SK-N-SH (cell line): ENCODE results near the gene ELMO1. TPM values are rescaled to one million over a fixed set of nuclear protein-coding genes. Genes with fewer than 3 reads are reported as not detected.

Experiments
- CTCF ChIA-PET: fragments of 300-600, 350-600 bp; formaldehyde crosslinking; extraction: SDS; loops from one replicate; lab custom pipeline; 2021; lab: Yijun Ruan, JAX
- POLR2A ChIA-PET: fragments of 350-600 bp; sonication (Branson Sonifier 250); formaldehyde crosslinking; extraction: SDS; loops from one replicate; lab custom pipeline; 2020; ENCODE audit warnings: antibody characterized with exemption, inconsistent platforms; lab: Yijun Ruan, JAX
- DNase-seq: peaks from one replicate; pipeline ENCODE4 v3.0.0; 2012
- H2AFZ ChIP-seq: fragments of 200-600 bp; sonication (generic); 2 replicates; pipeline ENCODE4 v1.8.1; 2016; ENCODE audit warnings: antibody characterized with exemption, mild to moderate bottlenecking, low read depth
- H3F3A ChIP-seq: fragments of 200-600 bp; sonication (generic); replicated peaks from 2 replicates; pipeline ENCODE3; 2016; ENCODE audit warnings: antibody characterized with exemption, mild to moderate bottlenecking; ENCODE audit not compliant: insufficient read depth
- H3K27ac ChIP-seq, 2 experiments: fragments of 200-500 bp in 1 of 2; fragments of 200-600 bp in 1 of 2; sonication (Bioruptor generic) in 1 of 2; sonication (generic), shearing (Covaris generic) in 1 of 2; 2 replicates each; pipeline versions ENCODE4 v1.5.1 to v1.6.1; 2014 to 2016; ENCODE audit warnings: low read depth in 2 of 2, inconsistent platforms in 1 of 2, low read length in 1 of 2, mild to moderate bottlenecking in 1 of 2, mixed read lengths in 1 of 2
- H3K27me3 ChIP-seq: fragments of 200-600 bp; sonication (generic), shearing (Covaris generic); 2 replicates; pipeline ENCODE4 v1.6.1; 2016; ENCODE audit warnings: mixed run types; ENCODE audit not compliant: insufficient read depth
- H3K36me3 ChIP-seq, 2 experiments: fragments of 200-500 bp in 1 of 2; fragments of 200-600 bp in 1 of 2; sonication (Bioruptor generic) in 1 of 2; sonication (generic) in 1 of 2; replicated peaks in 1 of 2; 2 replicates each; pipeline versions ENCODE3 to v1.5.1; 2014 to 2016; ENCODE audit warnings: low read length in 1 of 2, mild to moderate bottlenecking in 1 of 2; ENCODE audit not compliant: insufficient read depth in 2 of 2, control insufficient read depth in 1 of 2
- H3K4me1 ChIP-seq, 2 experiments: fragments of 200-500 bp in 1 of 2; fragments of 200-600 bp in 1 of 2; sonication (Bioruptor generic) in 1 of 2; sonication (generic), shearing (Covaris generic) in 1 of 2; 2 replicates each; pipeline versions ENCODE4 v1.5.1 to v1.6.1; 2014 to 2016; ENCODE audit warnings: low read depth in 1 of 2, low read length in 1 of 2, mixed run types in 1 of 2; ENCODE audit not compliant: insufficient read depth in 2 of 2, control insufficient read depth in 1 of 2
- H3K4me2 ChIP-seq: fragments of 200-600 bp; sonication (generic), shearing (Covaris generic); 2 replicates; pipeline ENCODE4 v1.6.1; 2017; ENCODE audit warnings: mixed run types
- H3K4me3 ChIP-seq, 2 experiments: fragments of 200-500 bp in 1 of 2; fragments of 200-600 bp in 1 of 2; sonication (Bioruptor generic) in 1 of 2; sonication (generic), shearing (Covaris generic) in 1 of 2; 2 replicates each; pipeline versions ENCODE4 v1.5.1 to v1.8.1; 2014 to 2016; ENCODE audit warnings: low read depth in 2 of 2, inconsistent platforms in 1 of 2, low read length in 1 of 2, mild to moderate bottlenecking in 1 of 2, mixed read lengths in 1 of 2, moderate library complexity in 1 of 2
- H3K79me2 ChIP-seq: fragments of 200-600 bp; sonication (generic); 2 replicates; pipeline ENCODE4 v1.8.1; 2017; ENCODE audit warnings: mild to moderate bottlenecking; ENCODE audit not compliant: insufficient read depth
- H3K9ac ChIP-seq: fragments of 200-600 bp; sonication (generic); 2 replicates; pipeline ENCODE4 v1.6.1; 2017; ENCODE audit warnings: mixed run types
- H3K9me2 ChIP-seq: fragments of 200-600 bp; sonication (generic); 2 replicates; pipeline ENCODE4 v1.6.1; 2017; ENCODE audit warnings: mixed run types
- H3K9me3 ChIP-seq: fragments of 200-600 bp; sonication (generic); 2 replicates; pipeline ENCODE4 v1.6.1; 2017; ENCODE audit warnings: mixed run types, mild to moderate bottlenecking, moderate library complexity
- H4K20me1 ChIP-seq: fragments of 200-600 bp; sonication (generic); 2 replicates; pipeline ENCODE4 v1.6.1; 2017; ENCODE audit warnings: mild to moderate bottlenecking, mixed run types; ENCODE audit not compliant: insufficient read depth
- ELF1 ChIP-seq: IDR thresholded peaks from 2 replicates; pipeline ENCODE4 v1.4.0; 2012
- EZH2phosphoT487 ChIP-seq: fragments of 200-600 bp; sonication (generic); IDR thresholded peaks from 2 replicates; pipeline ENCODE4 v1.6.1; 2017; ENCODE audit warnings: low read depth, mixed run types, mild to moderate bottlenecking, antibody characterized with exemption, moderate library complexity, borderline replicate concordance
- FOSL2 ChIP-seq: IDR thresholded peaks from 2 replicates; pipeline ENCODE4 v1.4.0; 2012; ENCODE audit warnings: low read depth, mild to moderate bottlenecking, moderate library complexity, borderline replicate concordance
- GABPA ChIP-seq: IDR thresholded peaks from 2 replicates; pipeline ENCODE4 v1.4.0; 2012; ENCODE audit warnings: low read depth, mild to moderate bottlenecking
- JUND ChIP-seq: IDR thresholded peaks from 2 replicates; pipeline ENCODE4 v1.4.0; 2012
- MEF2A ChIP-seq: IDR thresholded peaks from 2 replicates; pipeline ENCODE4 v1.4.0; 2012; ENCODE audit warnings: low read depth, borderline replicate concordance
- MXI1 ChIP-seq: IDR thresholded peaks from 2 replicates; pipeline ENCODE4 v1.6.1; 2012; ENCODE audit warnings: mild to moderate bottlenecking, low read depth, low read length, improper control_type of control experiment
- NFIC ChIP-seq: IDR thresholded peaks from 2 replicates; pipeline ENCODE4 v1.4.0; 2012; ENCODE audit warnings: borderline replicate concordance
- NRF1 ChIP-seq: IDR thresholded peaks from 2 replicates; pipeline ENCODE4 v1.6.1; 2012; ENCODE audit warnings: low read depth, mild to moderate bottlenecking, low read length
- SIN3A ChIP-seq: IDR thresholded peaks from 2 replicates; pipeline ENCODE4 v1.6.1; 2012; ENCODE audit warnings: low read depth, mild to moderate bottlenecking, low read length, moderate library complexity, borderline replicate concordance
- SMC3 ChIP-seq: IDR thresholded peaks from 2 replicates; pipeline ENCODE4 v1.6.1; 2012; ENCODE audit warnings: low read depth, low read length, improper control_type of control experiment
- TAF1 ChIP-seq: IDR thresholded peaks from 2 replicates; pipeline ENCODE4 v1.6.1; 2012; ENCODE audit warnings: low read depth, mild to moderate bottlenecking, low read length, moderate library complexity, borderline replicate concordance
- TCF12 ChIP-seq: IDR thresholded peaks from 2 replicates; pipeline ENCODE4 v1.4.0; 2012
- WGBS: methylation state at CpG from one replicate; pipeline ENCODE4 v1.1.6; 2017; ENCODE audit warnings: low lambda C conversion rate; 5-methylcytosine and 5-hydroxymethylcytosine counted together
- polyA plus RNA-seq, 3 experiments: library from polyadenylated mRNA; depleted of rRNA; stranded (reverse); fragments of >200 nt; gene quantifications; 2 replicates each; pipeline ENCODE4 v1.2.3, GENCODE V29; 2012
- TF ChIP-seq, protein P1 (sequence below): IDR thresholded peaks from 2 replicates; pipeline ENCODE4 v1.6.1; 2012; ENCODE audit warnings: mild to moderate bottlenecking, low read depth, low read length, moderate library complexity
- TF ChIP-seq, protein P2 (sequence below): fragments of 150-350 bp; IDR thresholded peaks from 2 replicates; pipeline ENCODE4 v1.6.1; 2017; ENCODE audit warnings: antibody characterized with exemption, low read length, low read depth, borderline replicate concordance

The ELMO1 gene
- polyA plus RNA-seq, 1 of the 3 experiments (the other 2 are of a cell fraction): 0.64 TPM

DNA sequence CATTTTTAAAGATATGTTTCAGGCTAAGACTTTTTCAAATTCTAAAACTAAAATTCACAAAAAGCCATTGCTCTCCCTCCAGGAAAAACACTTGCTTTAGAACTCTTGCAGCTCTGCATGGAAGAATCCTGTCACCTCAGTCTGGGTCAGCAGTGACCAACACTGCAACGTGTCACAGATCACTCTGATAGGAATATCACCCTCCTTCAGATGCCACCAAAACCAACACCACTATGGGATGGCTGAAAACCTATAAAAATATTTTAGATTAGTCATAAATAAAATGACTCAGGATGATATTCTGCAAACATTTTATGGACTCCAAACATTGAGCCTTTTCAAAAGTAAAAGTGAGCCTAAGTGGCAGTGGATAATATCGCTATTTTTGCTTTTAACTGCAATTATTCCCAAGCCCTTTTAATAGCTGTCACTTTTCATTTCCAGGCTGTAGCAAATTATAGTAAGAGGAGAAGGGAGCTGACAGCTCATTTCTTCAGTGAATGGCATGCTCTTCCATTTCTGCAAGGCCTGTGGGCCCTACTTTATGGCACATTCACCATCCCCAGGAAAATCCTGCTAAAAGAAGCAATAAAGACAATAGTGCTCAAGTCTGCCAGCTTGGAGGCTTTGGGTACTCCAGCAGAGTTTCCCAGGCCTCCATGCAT, 21.3 kb downstream of the ELMO1 start:
- Histone ChIP-seq H3K9me2 (no peaks in the 10 kb centered on the region), H3K4me3 (no peak overlapping the region), H3F3A (no peaks in the 10 kb centered on the region), H3K27ac (no peak overlapping the region), H2AFZ (no peak overlapping the region), H3K9me3 (no peaks in the 10 kb centered on the region), H3K79me2 (no peaks in the 10 kb centered on the region), H3K27me3 (no peaks in the 10 kb centered on the region), H4K20me1 (no peaks in the 10 kb centered on the region), H3K36me3 (no peaks in the 10 kb centered on the region), H3K9ac (no peak overlapping the region), H3K4me2 (no peak overlapping the region), H3K4me1 (no peaks in the 10 kb centered on the region; a peak in 2 of 4 replicates)
- TF ChIP-seq GABPA: no peak
- TF ChIP-seq EZH2phosphoT487: no peak
- TF ChIP-seq NRF1: no peak
- no peak for TF ChIP-seq JUND
- TF ChIP-seq SMC3: no peak
- TF ChIP-seq TCF12: no peak
- no peak for TF ChIP-seq NFIC
- no peak for TF ChIP-seq SIN3A
- TF ChIP-seq, protein P1, sequence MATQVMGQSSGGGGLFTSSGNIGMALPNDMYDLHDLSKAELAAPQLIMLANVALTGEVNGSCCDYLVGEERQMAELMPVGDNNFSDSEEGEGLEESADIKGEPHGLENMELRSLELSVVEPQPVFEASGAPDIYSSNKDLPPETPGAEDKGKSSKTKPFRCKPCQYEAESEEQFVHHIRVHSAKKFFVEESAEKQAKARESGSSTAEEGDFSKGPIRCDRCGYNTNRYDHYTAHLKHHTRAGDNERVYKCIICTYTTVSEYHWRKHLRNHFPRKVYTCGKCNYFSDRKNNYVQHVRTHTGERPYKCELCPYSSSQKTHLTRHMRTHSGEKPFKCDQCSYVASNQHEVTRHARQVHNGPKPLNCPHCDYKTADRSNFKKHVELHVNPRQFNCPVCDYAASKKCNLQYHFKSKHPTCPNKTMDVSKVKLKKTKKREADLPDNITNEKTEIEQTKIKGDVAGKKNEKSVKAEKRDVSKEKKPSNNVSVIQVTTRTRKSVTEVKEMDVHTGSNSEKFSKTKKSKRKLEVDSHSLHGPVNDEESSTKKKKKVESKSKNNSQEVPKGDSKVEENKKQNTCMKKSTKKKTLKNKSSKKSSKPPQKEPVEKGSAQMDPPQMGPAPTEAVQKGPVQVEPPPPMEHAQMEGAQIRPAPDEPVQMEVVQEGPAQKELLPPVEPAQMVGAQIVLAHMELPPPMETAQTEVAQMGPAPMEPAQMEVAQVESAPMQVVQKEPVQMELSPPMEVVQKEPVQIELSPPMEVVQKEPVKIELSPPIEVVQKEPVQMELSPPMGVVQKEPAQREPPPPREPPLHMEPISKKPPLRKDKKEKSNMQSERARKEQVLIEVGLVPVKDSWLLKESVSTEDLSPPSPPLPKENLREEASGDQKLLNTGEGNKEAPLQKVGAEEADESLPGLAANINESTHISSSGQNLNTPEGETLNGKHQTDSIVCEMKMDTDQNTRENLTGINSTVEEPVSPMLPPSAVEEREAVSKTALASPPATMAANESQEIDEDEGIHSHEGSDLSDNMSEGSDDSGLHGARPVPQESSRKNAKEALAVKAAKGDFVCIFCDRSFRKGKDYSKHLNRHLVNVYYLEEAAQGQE: no peak
- TF ChIP-seq, protein P2, sequence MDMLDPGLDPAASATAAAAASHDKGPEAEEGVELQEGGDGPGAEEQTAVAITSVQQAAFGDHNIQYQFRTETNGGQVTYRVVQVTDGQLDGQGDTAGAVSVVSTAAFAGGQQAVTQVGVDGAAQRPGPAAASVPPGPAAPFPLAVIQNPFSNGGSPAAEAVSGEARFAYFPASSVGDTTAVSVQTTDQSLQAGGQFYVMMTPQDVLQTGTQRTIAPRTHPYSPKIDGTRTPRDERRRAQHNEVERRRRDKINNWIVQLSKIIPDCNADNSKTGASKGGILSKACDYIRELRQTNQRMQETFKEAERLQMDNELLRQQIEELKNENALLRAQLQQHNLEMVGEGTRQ: no peak
- no peak for TF ChIP-seq FOSL2
- no peak for TF ChIP-seq ELF1
- no peak for TF ChIP-seq MXI1
- no peak for TF ChIP-seq MEF2A
- TF ChIP-seq TAF1: no peak
- CTCF ChIA-PET: interaction anchor here (0.9 to 1.9 kb wide), 5 partner anchors 15 to 406 kb away, joined by 3 to 11 read pairs (median 4); partner anchors contain the start of gene ELMO1
- 31% methylated on average over 2 of the region's 2 CpGs for WGBS
- POLR2A ChIA-PET: no interaction called here
- DNase-seq: no peak
